Heart left ventricle (tissue), 13 donors: Measurements from ENCODE around the gene TIMP1.

Source experiments
- POLR2A ChIP-seq, 2 donors: fragments of 450-650 bp; IDR thresholded peaks; one replicate each; pipeline ENCODE4 v1.6.1; 2017; ENCODE audit warnings: antibody characterized with exemption in 2 of 2, mild to moderate bottlenecking in 2 of 2, moderate library complexity in 2 of 2
- TF ChIP-seq, protein P1 (sequence below), 12 donors: fragments of 200-600 bp; sonication (generic) in 4 of 12; IDR thresholded peaks; one replicate each; pipeline versions ENCODE4 v1.5.0 to v1.8.0; 2018 to 2022; ENCODE audit warnings: antibody characterized with exemption in 12 of 12, mild to moderate bottlenecking in 5 of 12
- donor health status: ischemic (EF 13 %, LVEDD 7.1; RV severe dilation, severe dysfunction).
- donor health status: DM: no; HTN: yes; CAD: no.
- donor health status: DM: no; HTN: no; CAD: no.
- donor health status: ischemic (EF 25% LVEDD 6.9; RV normal size, moderate dysfunction).
- donor health status: ischemic (EF 25% LVEDD 5.7; RV mildly dilated, moderate dysfunction).
- donor health status: ischemic (EF 35%, LVEDD 5.7; RV mildly dilated, moderate dysfunction).
- donor health status: nonischemic (EF 11% LVEDD 7.7; RV severe dilation, severe dysfunction).
- donor health status: DM: yes; HTN: yes; CAD: no.
- donor health status: PGD.
- donor health status: ischemic (EF 29% LVEDD 5.4; RV normal size, mild dysfunction).
- donor health status: nonischemic (EF 23%, LVEDD 6.1; RV moderate dilation, normal function).

DNA sequence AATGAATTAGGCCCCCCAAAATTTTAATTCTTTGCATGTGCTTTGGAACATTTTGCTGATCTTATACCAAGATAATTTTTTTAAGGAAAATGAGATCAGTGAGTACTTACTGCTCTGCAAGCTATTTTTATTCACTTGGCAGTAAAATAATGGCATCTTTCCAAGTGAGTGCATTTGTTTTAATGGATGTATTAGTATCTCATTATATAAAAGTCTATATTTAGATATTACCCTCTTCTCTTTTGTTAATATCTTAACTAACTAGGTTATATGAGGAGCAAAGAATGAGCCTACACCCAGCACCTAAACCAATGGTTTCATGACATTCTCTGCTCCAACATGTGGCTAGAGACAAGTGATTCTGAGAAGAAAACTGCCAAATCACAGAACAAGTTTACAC is 42.4 kb upstream of the TIMP1 start:
- TF ChIP-seq, protein P1, sequence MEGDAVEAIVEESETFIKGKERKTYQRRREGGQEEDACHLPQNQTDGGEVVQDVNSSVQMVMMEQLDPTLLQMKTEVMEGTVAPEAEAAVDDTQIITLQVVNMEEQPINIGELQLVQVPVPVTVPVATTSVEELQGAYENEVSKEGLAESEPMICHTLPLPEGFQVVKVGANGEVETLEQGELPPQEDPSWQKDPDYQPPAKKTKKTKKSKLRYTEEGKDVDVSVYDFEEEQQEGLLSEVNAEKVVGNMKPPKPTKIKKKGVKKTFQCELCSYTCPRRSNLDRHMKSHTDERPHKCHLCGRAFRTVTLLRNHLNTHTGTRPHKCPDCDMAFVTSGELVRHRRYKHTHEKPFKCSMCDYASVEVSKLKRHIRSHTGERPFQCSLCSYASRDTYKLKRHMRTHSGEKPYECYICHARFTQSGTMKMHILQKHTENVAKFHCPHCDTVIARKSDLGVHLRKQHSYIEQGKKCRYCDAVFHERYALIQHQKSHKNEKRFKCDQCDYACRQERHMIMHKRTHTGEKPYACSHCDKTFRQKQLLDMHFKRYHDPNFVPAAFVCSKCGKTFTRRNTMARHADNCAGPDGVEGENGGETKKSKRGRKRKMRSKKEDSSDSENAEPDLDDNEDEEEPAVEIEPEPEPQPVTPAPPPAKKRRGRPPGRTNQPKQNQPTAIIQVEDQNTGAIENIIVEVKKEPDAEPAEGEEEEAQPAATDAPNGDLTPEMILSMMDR (IDR thresholded peaks at IDR 0.05) = no peak
- no peak for TF ChIP-seq POLR2A (IDR thresholded peaks at IDR 0.05)
